K562 (cell line): Measurements from ENCODE around the gene GRWD1. TPM values are rescaled to one million over a fixed set of nuclear protein-coding genes. Genes with fewer than 3 reads are reported as not detected.

Experiments
- ATAC-seq: fragments of 200-7000 bp; cut with Tn5 transposase; 3 replicates; pipeline ENCODE4 v1.9.1; 2020; ENCODE audit warnings: moderate library complexity
- BruUV-seq: library from RNA; stranded (reverse); fragments of 400-500 nt; replicated peaks from 2 replicates; lab custom pipeline; 2021; lab: Mats Ljungman, UMichigan
- CTCF ChIA-PET: fragments of 300-600 bp; formaldehyde crosslinking; extraction: SDS; loops from one replicate; lab custom pipeline; 2021; ENCODE audit warnings: low intra/inter-chr PET ratio; lab: Yijun Ruan, JAX
- POLR2A ChIA-PET: fragments of 300-600, 350-650 bp; sonication (Branson Sonifier 250); formaldehyde crosslinking; extraction: SDS; loops from one replicate; lab custom pipeline; 2021; ENCODE audit warnings: antibody characterized with exemption, inconsistent platforms; lab: Yijun Ruan, JAX
- DNase-seq, 4 experiments: peaks; one replicate each; pipeline versions ENCODE4 v3.0.0 to v3.0.0-alpha.2; 2011 to 2018; ENCODE audit warnings: low spot score in 3 of 4, mixed read lengths in 3 of 4; ENCODE audit errors: extremely low read depth in 1 of 4
- FAIRE-seq: peaks from 2 replicates; lab custom pipeline; 2011; peaks lifted over from hg19 to GRCh38; lab: Jason Lieb, UNC
- H2AFZ ChIP-seq: 2 replicates; pipeline ENCODE4 v1.6.0; 2011; ENCODE audit warnings: low read depth, low read length, control low read depth, inconsistent platforms
- H3K27ac ChIP-seq: fragments of 200-600 bp; 3 replicates; pipeline ENCODE4 v1.8.0; 2011; ENCODE audit warnings: low read depth, mild to moderate bottlenecking, control low read depth, inconsistent platforms, low read length, moderate library complexity, mixed read lengths; ENCODE audit errors: extremely low read depth
- H3K27me3 ChIP-seq, 2 experiments: fragments of 300-600 bp in 1 of 2; 2 replicates in 1 of 2; 3 replicates in 1 of 2; pipeline versions ENCODE4 v1.6.0 to v1.8.0; 2011; ENCODE audit warnings: inconsistent platforms in 2 of 2, low read length in 2 of 2, mild to moderate bottlenecking in 1 of 2, mixed read lengths in 1 of 2, moderate library complexity in 1 of 2; ENCODE audit not compliant: control insufficient read depth in 2 of 2, insufficient read depth in 2 of 2
- H3K36me3 ChIP-seq: fragments of 300-600 bp; 3 replicates; pipeline ENCODE4 v1.8.0; 2011; ENCODE audit warnings: mild to moderate bottlenecking, low read length, inconsistent platforms; ENCODE audit not compliant: control insufficient read depth, insufficient read depth
- H3K4me1 ChIP-seq, 2 experiments: fragments of 200-600 bp in 1 of 2; replicated peaks in 1 of 2; 2 replicates in 1 of 2; 3 replicates in 1 of 2; pipeline versions ENCODE4 v1.5.1 to v1.8.0; 2011; ENCODE audit warnings: inconsistent platforms in 2 of 2, low read length in 2 of 2, mild to moderate bottlenecking in 1 of 2, mixed read lengths in 1 of 2, moderate library complexity in 1 of 2; ENCODE audit not compliant: control insufficient read depth in 2 of 2, insufficient read depth in 2 of 2
- H3K4me2 ChIP-seq: 2 replicates; pipeline ENCODE4 v1.6.1; 2011; ENCODE audit warnings: low read length, control low read depth, inconsistent platforms, mixed read lengths; ENCODE audit not compliant: insufficient read depth
- H3K4me3 ChIP-seq: fragments of 200-600 bp; sonication (generic), shearing (Covaris generic); 2 replicates; pipeline ENCODE4 v1.5.1; 2016; ENCODE audit warnings: control low read depth, inconsistent platforms
- H3K79me2 ChIP-seq: fragments of 200-600 bp; 3 replicates; pipeline ENCODE4 v1.8.0; 2011; ENCODE audit warnings: low read length, inconsistent platforms; ENCODE audit not compliant: control insufficient read depth, insufficient read depth
- H3K9ac ChIP-seq, 2 experiments: 2 replicates each; pipeline versions ENCODE4 v1.6.0 to v1.6.1; 2011; ENCODE audit warnings: low read depth in 2 of 2, low read length in 2 of 2, control low read depth in 1 of 2, inconsistent platforms in 1 of 2, mild to moderate bottlenecking in 1 of 2, mixed read lengths in 1 of 2; ENCODE audit not compliant: insufficient read depth in 1 of 2
- H3K9me1 ChIP-seq: one replicate; pipeline ENCODE4 v1.6.0; 2011; ENCODE audit warnings: inconsistent platforms, mild to moderate bottlenecking, low read length, moderate library complexity; ENCODE audit not compliant: control insufficient read depth, insufficient read depth
- H3K9me3 ChIP-seq: replicated peaks from 2 replicates; pipeline ENCODE4 v1.5.1; 2011; ENCODE audit warnings: low read depth, low read length, inconsistent platforms; ENCODE audit not compliant: control insufficient read depth, insufficient read depth
- H4K20me1 ChIP-seq: replicated peaks from 2 replicates; pipeline ENCODE4 v1.6.1; 2011; ENCODE audit warnings: low read length, inconsistent platforms, mixed read lengths; ENCODE audit not compliant: control insufficient read depth, insufficient read depth
- BRD4 ChIP-seq: fragments of 200-600 bp; sonication (generic); IDR thresholded peaks from 2 replicates; pipeline ENCODE4 v1.6.1; 2017; ENCODE audit warnings: inconsistent platforms
- HCFC1 ChIP-seq: IDR thresholded peaks from 2 replicates; pipeline ENCODE4 v1.6.1; 2012; ENCODE audit warnings: low read depth, low read length, improper control_type of control experiment
- IFI16 ChIP-seq: fragments of 250-450 bp; sonication (Bioruptor Pico); IDR thresholded peaks from 2 replicates; pipeline ENCODE4 v2.1.2; 2022; ENCODE audit warnings: mild to moderate bottlenecking, inconsistent platforms
- MAX ChIP-seq: sonication (generic); formaldehyde crosslinking; IDR thresholded peaks from 2 replicates; pipeline ENCODE4 v1.9.0; 2022; ENCODE audit warnings: mild to moderate bottlenecking, missing genetic modification reagents
- MBD2 ChIP-seq: sonication (generic); IDR thresholded peaks from 2 replicates; pipeline ENCODE4 v1.6.1; 2016; ENCODE audit warnings: low read depth, borderline replicate concordance
- PHF21A ChIP-seq: fragments of 450-650 bp; IDR thresholded peaks from 2 replicates; pipeline ENCODE4 v1.6.1; 2017; ENCODE audit warnings: low read depth, borderline replicate concordance
- POLR2G ChIP-seq: fragments of 200-400 bp; formaldehyde crosslinking; IDR thresholded peaks from 2 replicates; pipeline ENCODE4 v1.6.1; 2017; ENCODE audit warnings: low read depth, mild to moderate bottlenecking, antibody characterized with exemption, low read length, moderate library complexity
- SAP30 ChIP-seq: fragments of 200-600 bp; sonication (generic); IDR thresholded peaks from 2 replicates; pipeline ENCODE4 v1.6.1; 2012; ENCODE audit warnings: borderline replicate concordance, low read depth, mild to moderate bottlenecking, moderate library complexity, low read length, control low read depth, inconsistent platforms; ENCODE audit not compliant: insufficient read depth, poor library complexity, severe bottlenecking
- SIX5 ChIP-seq, 2 experiments: IDR thresholded peaks; 2 replicates each; pipeline ENCODE4 v1.6.1; 2011; ENCODE audit warnings: low read length in 2 of 2, borderline replicate concordance in 1 of 2, low read depth in 1 of 2, mild to moderate bottlenecking in 1 of 2, moderate library complexity in 1 of 2; ENCODE audit not compliant: insufficient read depth in 1 of 2
- SRSF1 ChIP-seq: fragments of 200-400 bp; formaldehyde crosslinking; IDR thresholded peaks from 2 replicates; pipeline ENCODE4 v1.6.1; 2017; ENCODE audit warnings: mild to moderate bottlenecking, low read depth, low read length, moderate library complexity
- SRSF7 ChIP-seq: fragments of 200-400 bp; formaldehyde crosslinking; optimal IDR thresholded peaks from 2 replicates; pipeline ENCODE3; 2017; ENCODE audit warnings: mild to moderate bottlenecking, low read depth, low read length
- ZFX ChIP-seq: sonication (generic); formaldehyde crosslinking; IDR thresholded peaks from 2 replicates; pipeline ENCODE4 v1.8.0; 2022; ENCODE audit warnings: mild to moderate bottlenecking, missing genetic modification reagents, moderate library complexity
- WGBS: fragments of 100-300 bp; shearing (Covaris generic); methylation state at CpG from one replicate; pipeline ENCODE4 v1.1.6; 2016; ENCODE audit warnings: low coverage, mixed read lengths; ENCODE audit not compliant: insufficient coverage; ENCODE audit errors: missing lambda C conversion rate; 5-methylcytosine and 5-hydroxymethylcytosine counted together
- in situ Hi-C: fragments of 300-500 bp; cut with MboI; formaldehyde crosslinking; loops from 4 replicates; pipeline ENCODE4 v1.15.0; 2018; ENCODE audit warnings: inconsistent platforms, mixed read lengths
- intact Hi-C: fragments of 100-400 bp; cut with micrococcal nuclease; formaldehyde crosslinking; loops from 2 replicates; pipeline ENCODE4 v1.14.2; 2022
- polyA plus RNA-seq, 8 experiments: library from polyadenylated mRNA; depleted of rRNA in 4 of 8; stranded (reverse) in 5 of 8; unstranded in 3 of 8; fragments of >200 nt; fragmentation: Nextera tagmentation in 2 of 8; fragmentation: Illumina TruSeq in 1 of 8; extraction: Ambion mirVana in 2 of 8; extraction: Trizol in 1 of 8; gene quantifications; 2 replicates each; pipeline versions ENCODE4 v1.2.1 to v1.2.3, GENCODE V29; 2011 to 2014; ENCODE audit warnings: inconsistent platforms in 1 of 8, missing spikeins in 1 of 8
- total RNA-seq, 7 experiments: library from RNA; depleted of rRNA in 6 of 7; stranded (reverse); fragments of >200 nt in 6 of 7; fragmentation: Illumina TruSeq in 2 of 7; extraction: Trizol in 2 of 7; gene quantifications; 2 replicates each; pipeline versions ENCODE4 v1.2.1 to v1.2.3, GENCODE V29; 2011 to 2021; ENCODE audit warnings: low replicate concordance in 1 of 7
- TF ChIP-seq, protein P1 (sequence below): fragments of 250-450 bp; sonication (Bioruptor Pico); IDR thresholded peaks from 2 replicates; pipeline ENCODE4 v1.4.0; 2020; ENCODE audit warnings: mild to moderate bottlenecking, moderate library complexity
- TF ChIP-seq, protein P2 (sequence below): fragments of 250-450 bp; sonication (Bioruptor Pico); IDR thresholded peaks from 2 replicates; pipeline ENCODE4 v1.4.0; 2020; ENCODE audit warnings: mild to moderate bottlenecking, moderate library complexity

GRWD1 gene
- total and polyA plus RNA-seq, 9 of the 15 experiments (the other 6 are each of a cell fraction or from before 2014, with no cell fraction given) = 1.5 to 87.2 (median 24.5) TPM

GRCh38 chr19:48461651-48461981 lies 15.8 kb downstream of the GRWD1 start (continued):
- TF ChIP-seq, protein P1, sequence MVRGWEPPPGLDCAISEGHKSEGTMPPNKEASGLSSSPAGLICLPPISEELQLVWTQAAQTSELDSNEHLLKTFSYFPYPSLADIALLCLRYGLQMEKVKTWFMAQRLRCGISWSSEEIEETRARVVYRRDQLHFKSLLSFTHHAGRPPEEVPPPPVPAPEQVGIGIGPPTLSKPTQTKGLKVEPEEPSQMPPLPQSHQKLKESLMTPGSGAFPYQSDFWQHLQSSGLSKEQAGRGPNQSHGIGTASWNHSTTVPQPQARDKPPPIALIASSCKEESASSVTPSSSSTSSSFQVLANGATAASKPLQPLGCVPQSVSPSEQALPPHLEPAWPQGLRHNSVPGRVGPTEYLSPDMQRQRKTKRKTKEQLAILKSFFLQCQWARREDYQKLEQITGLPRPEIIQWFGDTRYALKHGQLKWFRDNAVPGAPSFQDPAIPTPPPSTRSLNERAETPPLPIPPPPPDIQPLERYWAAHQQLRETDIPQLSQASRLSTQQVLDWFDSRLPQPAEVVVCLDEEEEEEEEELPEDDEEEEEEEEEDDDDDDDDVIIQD (CRISPR knock-in tag) = no peak
- TF ChIP-seq SIX5 (IDR thresholded peaks at IDR 0.05; ENCODE audit: borderline replicate concordance in 1 of 2, insufficient read depth in 1 of 2, low read depth in 1 of 2, low read length in 2 of 2) (no peak), BRD4 (no peak)

GRCh38 chr19:48461982-48462655 lies 16.3 kb downstream of the GRWD1 start:
- Histone ChIP-seq H3K9ac (peak overlapping the region in 1 of 2 experiments; percentile 48; a peak in 2 of 4 replicates), H3K4me1 (peaks cover 0 to 21% of the 10 kb centered on the region in 2 experiments; a peak in 2 of 5 replicates), H3K4me2 (no peak overlapping the region), H3K9me1 (no peaks in the 10 kb centered on the region), H3K27me3 (no peaks in the 10 kb centered on the region), H3K4me3 (no peak overlapping the region), H2AFZ (no peak overlapping the region), H4K20me1 (no peaks in the 10 kb centered on the region), H3K79me2 (no peaks in the 10 kb centered on the region), H3K27ac (no peak overlapping the region), H3K36me3 (peaks cover 34% of the 10 kb centered on the region; the same call in 1 of the 3 replicates), H3K9me3 (no peaks in the 10 kb centered on the region)
- FAIRE-seq = no peak
- WGBS = 93% methylated on average over 42 of the region's 62 CpGs
- in situ Hi-C loops (no loop called here), intact Hi-C loops (no loop called here)
- DNase-seq = peak; percentile 66 to 78 (median 70)
- ChIA-PET CTCF (no interaction called here), POLR2A (interaction anchor here (0.6 to 1.1 kb wide), 5 partner anchors 8 to 26 kb away, joined by 3 to 4 read pairs (median 3); partner anchors contain the start of gene GRWD1)
- no TSS peak for BruUV-seq
- peak; percentile 99 for ATAC-seq
- TF ChIP-seq, protein P2, sequence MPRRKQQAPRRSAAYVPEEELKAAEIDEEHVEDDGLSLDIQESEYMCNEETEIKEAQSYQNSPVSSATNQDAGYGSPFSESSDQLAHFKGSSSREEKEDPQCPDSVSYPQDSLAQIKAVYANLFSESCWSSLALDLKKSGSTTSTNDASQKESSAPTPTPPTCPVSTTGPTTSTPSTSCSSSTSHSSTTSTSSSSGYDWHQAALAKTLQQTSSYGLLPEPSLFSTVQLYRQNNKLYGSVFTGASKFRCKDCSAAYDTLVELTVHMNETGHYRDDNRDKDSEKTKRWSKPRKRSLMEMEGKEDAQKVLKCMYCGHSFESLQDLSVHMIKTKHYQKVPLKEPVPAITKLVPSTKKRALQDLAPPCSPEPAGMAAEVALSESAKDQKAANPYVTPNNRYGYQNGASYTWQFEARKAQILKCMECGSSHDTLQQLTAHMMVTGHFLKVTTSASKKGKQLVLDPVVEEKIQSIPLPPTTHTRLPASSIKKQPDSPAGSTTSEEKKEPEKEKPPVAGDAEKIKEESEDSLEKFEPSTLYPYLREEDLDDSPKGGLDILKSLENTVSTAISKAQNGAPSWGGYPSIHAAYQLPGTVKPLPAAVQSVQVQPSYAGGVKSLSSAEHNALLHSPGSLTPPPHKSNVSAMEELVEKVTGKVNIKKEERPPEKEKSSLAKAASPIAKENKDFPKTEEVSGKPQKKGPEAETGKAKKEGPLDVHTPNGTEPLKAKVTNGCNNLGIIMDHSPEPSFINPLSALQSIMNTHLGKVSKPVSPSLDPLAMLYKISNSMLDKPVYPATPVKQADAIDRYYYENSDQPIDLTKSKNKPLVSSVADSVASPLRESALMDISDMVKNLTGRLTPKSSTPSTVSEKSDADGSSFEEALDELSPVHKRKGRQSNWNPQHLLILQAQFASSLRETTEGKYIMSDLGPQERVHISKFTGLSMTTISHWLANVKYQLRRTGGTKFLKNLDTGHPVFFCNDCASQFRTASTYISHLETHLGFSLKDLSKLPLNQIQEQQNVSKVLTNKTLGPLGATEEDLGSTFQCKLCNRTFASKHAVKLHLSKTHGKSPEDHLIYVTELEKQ = no peak
- TF ChIP-seq SRSF1 = no peak
- TF ChIP-seq HCFC1 = peak; percentile 91
- TF ChIP-seq IFI16 (CRISPR knock-in tag) = no peak
- TF ChIP-seq POLR2G = peak; percentile 56
- no peak for TF ChIP-seq PHF21A
- TF ChIP-seq SRSF7 = no peak
- TF ChIP-seq MBD2 = peak; percentile 26; the same call in 1 of the 2 replicates
- peak; percentile 46; the same call in 1 of the 2 replicates for TF ChIP-seq ZFX (CRISPR knock-in tag)
- peak; percentile 78 for TF ChIP-seq MAX (CRISPR knock-in tag)
- no peak for TF ChIP-seq SAP30
